DOHH2 (cell line): ENCODE results near the gene GIT1.

Experiments used
- H3F3A ChIP-seq: fragments of 200-600 bp; sonication (generic), shearing (Covaris generic); 2 replicates; pipeline ENCODE4 v1.6.0; 2016; ENCODE audit warnings: antibody characterized with exemption, mild to moderate bottlenecking; ENCODE audit not compliant: control insufficient read depth, insufficient read depth
- H3K27ac ChIP-seq: fragments of 200-600 bp; sonication (generic); 2 replicates; pipeline ENCODE4 v1.5.1; 2014; ENCODE audit warnings: low read depth, mild to moderate bottlenecking, low read length, moderate library complexity
- H3K27me3 ChIP-seq: fragments of 200-600 bp; sonication (generic); 2 replicates; pipeline ENCODE4 v1.6.1; 2014; ENCODE audit warnings: mild to moderate bottlenecking, low read length, mixed read lengths; ENCODE audit not compliant: control insufficient read depth
- H3K36me3 ChIP-seq: fragments of 200-600 bp; sonication (generic); 2 replicates; pipeline ENCODE4 v1.6.1; 2014; ENCODE audit warnings: mild to moderate bottlenecking, low read length, moderate library complexity, mixed read lengths; ENCODE audit not compliant: control insufficient read depth
- H3K4me1 ChIP-seq: fragments of 200-600 bp; sonication (generic); 2 replicates; pipeline ENCODE4 v1.6.1; 2014; ENCODE audit warnings: mild to moderate bottlenecking, low read length, mixed read lengths; ENCODE audit not compliant: control insufficient read depth
- H3K4me2 ChIP-seq: fragments of 200-600 bp; sonication (generic); 2 replicates; pipeline ENCODE4 v1.6.0; 2014; ENCODE audit warnings: mild to moderate bottlenecking, low read length, moderate library complexity
- H3K4me3 ChIP-seq: fragments of 200-600 bp; sonication (generic); 2 replicates; pipeline ENCODE4 v1.5.1; 2014; ENCODE audit warnings: mild to moderate bottlenecking, low read length, mixed read lengths
- H3K79me2 ChIP-seq: fragments of 200-600 bp; sonication (generic); 2 replicates; pipeline ENCODE4 v1.6.1; 2014; ENCODE audit warnings: mild to moderate bottlenecking, low read length, mixed read lengths; ENCODE audit not compliant: control insufficient read depth
- H3K9me2 ChIP-seq: fragments of 200-600 bp; sonication (generic); replicated peaks from 2 replicates; pipeline ENCODE4 v1.6.1; 2014; ENCODE audit warnings: mild to moderate bottlenecking, low read length, mixed read lengths; ENCODE audit not compliant: control insufficient read depth
- H3K9me3 ChIP-seq: fragments of 200-600 bp; sonication (generic); 2 replicates; pipeline ENCODE4 v1.6.1; 2014; ENCODE audit warnings: antibody characterized with exemption, low read length, mixed read lengths; ENCODE audit not compliant: control insufficient read depth, insufficient read depth
- H4K20me1 ChIP-seq: fragments of 200-600 bp; sonication (generic); 2 replicates; pipeline ENCODE4 v1.6.0; 2014; ENCODE audit warnings: low read depth, mild to moderate bottlenecking, antibody characterized with exemption, low read length, moderate library complexity; ENCODE audit not compliant: control insufficient read depth, insufficient read depth
- EZH2phosphoT487 ChIP-seq: fragments of 200-600 bp; sonication (generic); IDR thresholded peaks from 2 replicates; pipeline ENCODE4 v1.6.1; 2017; ENCODE audit warnings: borderline replicate concordance, mild to moderate bottlenecking, antibody characterized with exemption, low read length, moderate library complexity, mixed read lengths
- TF ChIP-seq, protein P1 (sequence below): fragments of 200-600 bp; sonication (generic); IDR thresholded peaks from one replicate; pipeline ENCODE4 v1.5.1; 2014; ENCODE audit warnings: antibody characterized with exemption, mild to moderate bottlenecking, low read depth, low read length; ENCODE audit not compliant: poor library complexity, severe bottlenecking

GIT1 gene

DNA sequence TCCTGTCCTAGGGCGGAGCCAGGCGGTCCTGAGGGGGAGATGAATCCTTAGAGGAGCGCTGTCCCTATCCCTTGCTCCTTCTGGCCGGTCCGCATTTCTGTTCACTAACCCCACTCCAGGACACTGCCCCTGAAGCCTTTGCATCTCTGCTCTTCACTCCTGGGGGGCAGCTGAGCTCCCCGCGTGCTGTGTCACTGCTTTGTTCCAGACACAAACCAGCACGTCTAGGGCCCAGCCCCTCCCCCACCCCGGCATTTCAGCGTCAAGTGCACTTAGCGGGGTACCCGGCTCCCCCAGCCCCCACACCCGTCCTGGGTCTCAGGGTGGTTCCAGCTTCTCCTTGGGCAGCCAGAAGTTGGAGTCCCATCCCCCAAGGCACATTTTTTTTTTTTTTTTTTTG lies 24.4 kb upstream of the GIT1 start:
- H3K36me3 ChIP-seq = peaks cover 10% of the 10 kb centered on the region; the same call in 1 of the 2 replicates
- TF ChIP-seq EZH2phosphoT487 = no peak
- TF ChIP-seq, protein P1, sequence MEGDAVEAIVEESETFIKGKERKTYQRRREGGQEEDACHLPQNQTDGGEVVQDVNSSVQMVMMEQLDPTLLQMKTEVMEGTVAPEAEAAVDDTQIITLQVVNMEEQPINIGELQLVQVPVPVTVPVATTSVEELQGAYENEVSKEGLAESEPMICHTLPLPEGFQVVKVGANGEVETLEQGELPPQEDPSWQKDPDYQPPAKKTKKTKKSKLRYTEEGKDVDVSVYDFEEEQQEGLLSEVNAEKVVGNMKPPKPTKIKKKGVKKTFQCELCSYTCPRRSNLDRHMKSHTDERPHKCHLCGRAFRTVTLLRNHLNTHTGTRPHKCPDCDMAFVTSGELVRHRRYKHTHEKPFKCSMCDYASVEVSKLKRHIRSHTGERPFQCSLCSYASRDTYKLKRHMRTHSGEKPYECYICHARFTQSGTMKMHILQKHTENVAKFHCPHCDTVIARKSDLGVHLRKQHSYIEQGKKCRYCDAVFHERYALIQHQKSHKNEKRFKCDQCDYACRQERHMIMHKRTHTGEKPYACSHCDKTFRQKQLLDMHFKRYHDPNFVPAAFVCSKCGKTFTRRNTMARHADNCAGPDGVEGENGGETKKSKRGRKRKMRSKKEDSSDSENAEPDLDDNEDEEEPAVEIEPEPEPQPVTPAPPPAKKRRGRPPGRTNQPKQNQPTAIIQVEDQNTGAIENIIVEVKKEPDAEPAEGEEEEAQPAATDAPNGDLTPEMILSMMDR = no peak
- H3K4me2 ChIP-seq = peak overlapping the region; percentile 52
- no peak overlapping the region for H3K4me3 ChIP-seq
- H3K9me3 ChIP-seq = no peaks in the 10 kb centered on the region
- H4K20me1 ChIP-seq = peaks cover 17% of the 10 kb centered on the region
- H3K79me2 ChIP-seq = no peaks in the 10 kb centered on the region
- H3K9me2 ChIP-seq = no peaks in the 10 kb centered on the region
- no peaks in the 10 kb centered on the region; the same call in 1 of the 2 replicates for H3F3A ChIP-seq
- no peak overlapping the region for H3K27ac ChIP-seq
- H3K27me3 ChIP-seq = peaks cover 13% of the 10 kb centered on the region
- peaks cover 50% of the 10 kb centered on the region for H3K4me1 ChIP-seq

GRCh38 chr17:29613352-29613837 lies 23.9 kb upstream of the GIT1 start:
- H3K36me3 ChIP-seq = peaks cover 10% of the 10 kb centered on the region; the same call in 1 of the 2 replicates
- no peaks in the 10 kb centered on the region for H3K9me2 ChIP-seq
- H3K9me3 ChIP-seq = no peaks in the 10 kb centered on the region
- H3K4me1 ChIP-seq = peaks cover 48% of the 10 kb centered on the region
- no peak for TF ChIP-seq EZH2phosphoT487
- TF ChIP-seq, protein P1 = peak; percentile 84
- peaks cover 17% of the 10 kb centered on the region for H4K20me1 ChIP-seq
- H3K27ac ChIP-seq = no peak overlapping the region
- H3K79me2 ChIP-seq = no peaks in the 10 kb centered on the region
- no peaks in the 10 kb centered on the region; the same call in 1 of the 2 replicates for H3F3A ChIP-seq
- peak overlapping the region; percentile 52 for H3K4me2 ChIP-seq
- H3K27me3 ChIP-seq = peaks cover 13% of the 10 kb centered on the region
- H3K4me3 ChIP-seq = peak overlapping the region; percentile 3; the same call in 1 of the 2 replicates

DNA sequence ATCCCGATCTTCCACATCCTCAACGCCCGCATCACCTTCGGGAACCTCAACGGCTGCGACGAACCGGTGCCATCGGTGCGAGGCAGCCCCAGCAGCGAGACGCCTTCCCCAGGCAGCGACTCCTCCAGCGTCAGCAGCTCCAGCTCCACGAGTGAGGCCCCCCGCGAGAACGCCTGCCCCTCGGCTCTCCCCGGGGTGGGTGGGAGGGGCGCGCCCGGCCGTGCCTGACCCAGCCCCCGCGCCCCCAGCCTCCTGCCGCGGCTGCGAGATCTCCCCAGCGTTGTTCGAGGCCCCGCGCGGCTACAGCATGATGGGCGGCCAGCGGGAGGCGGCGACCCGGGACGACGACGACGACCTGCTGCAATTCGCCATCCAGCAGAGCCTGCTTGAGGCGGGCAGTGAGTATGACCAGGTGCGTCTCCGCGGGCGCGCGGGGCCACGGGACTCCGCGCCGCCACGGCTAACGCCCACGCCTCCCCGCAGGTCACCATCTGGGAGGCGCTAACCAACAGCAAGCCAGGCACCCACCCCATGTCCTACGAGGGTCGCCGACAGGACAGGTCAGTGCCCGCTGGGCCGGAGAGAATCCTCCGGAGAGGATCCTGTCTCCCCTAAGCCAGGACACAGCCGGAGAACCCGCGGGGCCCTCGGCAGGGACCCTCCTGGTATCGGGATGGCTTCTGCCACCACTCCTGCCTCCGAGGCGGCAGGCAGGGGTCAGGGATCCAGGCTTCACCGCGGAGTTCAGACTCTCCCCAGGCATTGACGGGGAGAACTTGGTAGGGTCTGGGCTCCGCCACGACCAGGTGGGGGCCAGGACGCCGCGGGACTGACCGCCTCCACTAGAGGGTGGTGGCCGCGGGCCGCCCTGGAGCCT lies 23.2 kb upstream of the GIT1 start:
- H3K4me3 ChIP-seq = peak overlapping the region; percentile 3; the same call in 1 of the 2 replicates
- H3K27ac ChIP-seq = no peak overlapping the region

More for the DNA sequence above, 23.2 kb upstream of the GIT1 start:
- Histone ChIP-seq H3K79me2 (no peaks in the 10 kb centered on the region), H3K4me2 (peak overlapping the region; percentile 52), H3K4me1 (peaks cover 42% of the 10 kb centered on the region), H3F3A (no peaks in the 10 kb centered on the region; the same call in 1 of the 2 replicates), H3K9me3 (no peaks in the 10 kb centered on the region), H3K27me3 (peaks cover 13% of the 10 kb centered on the region), H4K20me1 (peaks cover 17% of the 10 kb centered on the region), H3K36me3 (peaks cover 10% of the 10 kb centered on the region; the same call in 1 of the 2 replicates), H3K9me2 (no peaks in the 10 kb centered on the region)
- no peak for TF ChIP-seq EZH2phosphoT487
- TF ChIP-seq, protein P1 = no peak
